T-helper 1 cell treated with Interleukin-12 subunit alpha and Interleukin-12 subunit beta and Interleukin-4 antibody, amounts not matched to agents 30 ng/mL and 1 ng/mL, for 36 hours (primary cell): ENCODE measurements around the gene RBP2. TPM values are rescaled to one million over a fixed set of nuclear protein-coding genes. Genes with fewer than 3 reads are reported as not detected.

Experiments used
- intact Hi-C: fragments of 100-400 bp; cut with micrococcal nuclease; formaldehyde crosslinking; loops from one replicate; pipeline ENCODE4 v1.15.1; 2024
- total RNA-seq: library from RNA; stranded (reverse); gene quantifications from 2 replicates; pipeline ENCODE4 v1.2.3, GENCODE V29; 2022

The RBP2 gene
- not detected in 2 replicates for total RNA-seq

GRCh38 chr3:139476348-139476747 is at the start of gene RBP2:
RBP2 (minus strand) TSS chr3:139476516; CDS start chr3:139476459, 57 bp downstream.
- intact Hi-C loops: no loop called here

DNA sequence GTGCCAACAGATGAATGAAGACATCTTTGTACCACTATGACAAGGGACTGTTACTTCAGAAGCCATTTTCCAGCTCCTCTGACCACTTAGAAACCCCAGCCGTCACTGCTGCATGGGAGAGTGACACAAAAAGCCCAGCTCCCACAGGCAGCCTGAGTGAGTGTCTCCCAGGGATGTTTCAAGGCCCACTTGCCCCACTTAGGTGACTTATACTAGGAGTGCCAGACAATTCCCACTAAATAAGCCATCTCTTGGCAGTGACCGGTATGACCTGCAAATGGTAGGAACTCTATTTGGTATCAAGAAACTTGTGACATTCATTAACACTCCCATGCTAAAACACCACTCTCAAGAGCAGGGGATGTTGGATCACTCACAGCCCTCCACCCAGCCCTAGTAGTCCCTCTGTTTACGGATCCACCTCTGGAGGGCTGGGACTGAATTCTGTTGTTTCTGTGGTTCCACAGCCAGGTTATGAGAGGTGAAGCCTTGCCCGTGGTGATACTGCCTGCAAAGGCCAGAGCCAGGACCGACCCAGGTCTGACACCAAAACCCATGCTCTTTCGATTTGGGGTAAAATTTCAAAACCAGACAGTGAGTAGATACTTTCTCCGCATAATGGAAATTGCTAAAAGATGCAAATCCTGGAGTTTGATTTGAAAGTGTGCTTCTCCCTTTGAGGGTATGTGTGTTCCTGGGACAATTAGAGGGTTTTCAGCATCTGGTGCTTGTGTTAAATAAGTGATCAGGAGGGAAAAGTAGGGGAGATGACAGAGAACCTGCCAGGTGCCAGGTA is 48.7 kb upstream of the RBP2 start:
- intact Hi-C loops: no loop called here

DNA sequence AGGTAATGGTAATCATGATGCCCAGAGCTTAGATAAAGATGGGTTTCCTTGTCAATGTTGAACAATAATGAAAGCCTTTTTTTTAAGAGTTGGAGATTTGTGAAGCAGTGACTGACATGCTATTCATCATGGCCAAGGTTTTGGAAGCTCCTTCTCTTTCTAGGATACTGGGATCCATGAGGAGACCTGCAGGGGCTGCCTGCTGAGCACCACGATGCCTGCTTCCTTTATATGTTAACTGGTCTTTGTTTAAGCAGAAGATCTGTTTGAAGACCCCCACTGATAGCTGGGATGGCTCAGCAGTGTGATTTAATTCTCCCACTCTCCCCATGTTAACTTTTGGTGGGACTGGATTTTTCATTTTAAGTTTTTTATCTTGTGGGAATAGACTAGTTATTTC is 47.4 kb upstream of the RBP2 start:
- intact Hi-C loops: no loop called here

GRCh38 chr3:139523166-139523565 is 46.9 kb upstream of the RBP2 start:
- intact Hi-C loops: no loop called here

DNA sequence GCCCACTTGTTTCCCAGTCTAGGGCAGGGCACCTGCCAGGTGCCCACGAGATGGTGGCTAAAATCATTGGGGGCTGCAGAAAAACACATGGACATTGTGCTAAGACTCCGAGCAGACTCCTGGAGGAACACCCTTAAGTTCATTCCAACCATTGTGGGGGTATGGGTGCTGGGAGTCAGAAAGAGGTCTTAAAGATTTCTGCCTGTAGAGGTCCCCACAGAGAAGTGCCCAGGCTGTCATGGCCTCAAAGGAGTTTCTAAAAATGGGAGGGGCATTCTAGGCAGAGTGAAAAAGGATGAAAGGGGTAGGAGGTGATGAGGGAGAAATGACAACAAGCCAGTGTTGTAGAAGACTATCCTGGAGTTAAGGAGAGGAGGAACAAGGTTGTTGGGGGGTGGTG is 46.1 kb upstream of the RBP2 start:
- intact Hi-C loops: no loop called here

GRCh38 chr3:139521816-139522215 is 45.5 kb upstream of the RBP2 start:
- intact Hi-C loops: no loop called here

DNA sequence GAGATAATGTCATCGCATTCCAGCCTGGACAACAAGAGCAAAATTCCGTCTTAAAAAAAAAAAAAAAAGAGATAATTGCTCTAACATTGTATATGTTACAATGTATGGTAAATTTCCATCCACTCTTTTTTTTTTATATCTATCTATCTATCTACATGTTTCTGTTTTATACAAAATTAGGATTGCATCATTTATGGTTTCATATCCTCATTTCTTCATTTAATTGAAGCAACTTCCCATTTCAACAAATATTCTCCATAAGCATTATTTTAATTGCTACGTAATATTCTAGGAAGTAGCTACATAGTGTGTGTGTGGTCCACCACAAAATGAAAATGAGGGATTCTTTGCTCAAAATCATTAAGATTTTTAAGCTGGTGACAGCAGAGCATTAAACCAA is 44.8 kb upstream of the RBP2 start:
- intact Hi-C loops: no loop called here

GRCh38 chr3:139519998-139520737 is 43.9 kb upstream of the RBP2 start:
- intact Hi-C loops: loop anchor here (1.0 kb wide), 1 partner anchor 93 kb away; no protein-coding TSS in a partner anchor

DNA sequence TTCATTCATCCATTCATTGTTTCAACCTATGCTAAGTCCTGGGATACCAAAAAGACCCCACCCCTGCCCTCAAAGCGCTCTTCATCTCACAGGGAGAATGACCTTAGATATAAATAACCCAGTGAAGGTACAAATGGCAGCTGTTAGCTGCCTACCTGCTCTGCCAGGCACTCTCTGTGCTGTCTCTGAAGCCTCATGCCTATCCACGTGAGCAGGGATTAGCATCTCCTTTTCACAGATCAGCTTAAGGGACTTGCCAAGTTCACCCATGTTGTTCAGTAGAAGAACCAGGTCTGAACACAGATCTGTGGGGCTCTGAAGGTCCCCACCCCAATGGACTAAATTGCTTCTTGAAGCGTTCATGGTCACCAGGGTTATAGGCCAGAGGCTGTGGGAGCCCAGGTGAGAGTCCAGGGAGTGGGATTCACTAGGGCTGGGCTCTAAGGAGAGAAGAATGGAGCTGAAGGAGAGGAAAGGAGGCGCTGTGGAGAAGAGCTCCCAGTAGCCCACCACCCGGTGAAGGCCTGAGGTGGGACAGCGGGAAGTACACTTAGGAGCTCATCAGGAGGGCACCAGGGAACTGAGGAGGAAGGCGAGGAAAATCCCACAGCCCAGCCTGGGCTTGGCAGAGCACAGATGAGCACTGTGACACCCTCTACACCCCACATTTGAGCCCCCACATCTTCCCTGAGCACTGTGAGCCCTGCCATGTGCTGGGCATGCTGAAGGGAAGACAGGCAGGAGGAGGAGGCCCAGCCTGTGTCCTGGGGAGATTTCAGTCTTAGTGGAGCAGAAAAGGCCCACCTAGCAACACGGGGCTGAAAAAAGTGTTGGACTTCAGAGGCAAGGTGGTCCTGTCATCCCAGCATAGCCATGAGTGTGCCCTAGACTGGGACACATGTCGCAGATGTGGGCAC is 42.9 kb upstream of the RBP2 start:
- intact Hi-C loops: no loop called here

DNA sequence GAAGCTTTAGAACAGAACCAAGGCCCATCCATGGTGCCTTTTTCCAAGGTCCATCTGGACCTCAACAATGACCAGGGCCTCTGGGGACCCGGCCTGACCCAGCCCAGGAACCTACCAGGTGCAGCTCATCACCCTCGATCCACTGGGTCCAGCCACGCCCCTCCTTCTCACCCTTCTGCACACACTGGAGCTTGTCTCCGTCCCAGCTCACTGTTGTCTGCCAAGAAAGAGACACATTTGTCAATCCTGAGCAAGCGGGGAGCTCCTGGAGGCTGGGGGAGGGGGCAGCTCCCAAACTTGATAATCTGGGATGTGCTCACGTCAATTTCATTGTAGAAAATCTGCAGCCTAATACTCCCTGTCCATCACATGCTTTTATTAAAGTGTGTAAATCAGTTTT is 42.0 kb upstream of the RBP2 start:
- intact Hi-C loops: no loop called here

- intact Hi-C loops: no loop called here
Measured at GRCh38 chr3:139517321-139518065, 41.2 kb upstream of the RBP2 start.

DNA sequence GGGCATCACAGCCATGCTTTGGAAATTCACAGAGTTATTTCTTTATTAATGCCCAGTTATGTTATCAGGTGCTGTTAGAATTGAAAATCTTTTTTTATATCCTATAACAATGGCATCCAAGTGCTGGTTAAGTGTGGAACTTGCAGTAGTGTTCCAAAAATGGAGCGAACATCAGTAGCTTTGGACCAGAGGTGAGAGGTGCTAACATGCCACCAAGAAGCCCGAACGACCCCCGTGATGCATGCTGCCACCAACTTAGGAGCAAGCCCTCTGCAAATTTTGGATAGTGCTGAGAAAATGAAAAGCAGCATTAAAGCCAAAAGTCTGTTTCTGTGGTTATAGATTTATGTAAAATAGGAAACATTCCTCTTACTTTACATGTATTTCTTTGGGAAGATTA is 38.4 kb upstream of the RBP2 start:
- intact Hi-C loops: no loop called here

DNA sequence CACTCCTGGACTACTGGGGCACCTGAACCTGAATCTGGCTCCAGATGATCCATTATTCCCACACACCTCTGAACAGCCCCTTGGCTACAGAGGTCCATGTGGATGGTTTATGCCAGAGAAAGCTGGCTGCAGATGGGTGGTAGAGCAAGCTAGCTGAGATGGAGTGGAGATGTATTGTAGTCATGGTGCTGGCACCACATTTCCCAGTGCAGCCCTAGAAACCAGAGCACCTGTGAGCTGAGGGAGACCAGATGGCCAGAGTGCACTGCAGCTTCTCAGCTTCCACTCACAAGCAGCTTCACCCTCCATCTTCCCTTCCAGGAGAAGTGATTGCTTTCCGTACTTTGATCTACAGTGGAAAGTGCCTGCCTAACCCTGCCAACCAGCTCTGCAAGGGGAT is 33.3 kb upstream of the RBP2 start:
- intact Hi-C loops: no loop called here

DNA sequence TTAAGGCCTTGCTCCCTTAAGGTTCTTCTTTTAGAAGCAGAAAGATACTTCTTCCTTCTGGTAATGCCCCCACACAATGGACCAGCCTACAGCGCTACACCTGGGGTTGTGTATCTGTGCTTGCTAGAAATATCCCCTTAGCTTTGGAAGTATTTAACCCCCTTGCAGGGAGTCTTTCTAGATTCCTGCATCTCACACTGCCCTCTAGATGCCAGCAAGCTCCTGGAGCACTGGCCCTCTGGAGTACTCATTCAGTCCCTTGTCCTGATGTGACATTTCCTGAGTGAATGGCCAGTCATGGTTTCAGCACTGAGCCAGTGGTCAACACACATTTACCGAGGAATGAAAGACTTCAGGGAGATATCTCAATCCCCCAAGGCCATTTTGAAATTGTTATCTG is 30.4 kb upstream of the RBP2 start:
- intact Hi-C loops: no loop called here

GRCh38 chr3:139505829-139506386 is 29.6 kb upstream of the RBP2 start:
- intact Hi-C loops: no loop called here

- intact Hi-C loops: no loop called here
Measured at GRCh38 chr3:139499536-139499935, 23.2 kb upstream of the RBP2 start.

DNA sequence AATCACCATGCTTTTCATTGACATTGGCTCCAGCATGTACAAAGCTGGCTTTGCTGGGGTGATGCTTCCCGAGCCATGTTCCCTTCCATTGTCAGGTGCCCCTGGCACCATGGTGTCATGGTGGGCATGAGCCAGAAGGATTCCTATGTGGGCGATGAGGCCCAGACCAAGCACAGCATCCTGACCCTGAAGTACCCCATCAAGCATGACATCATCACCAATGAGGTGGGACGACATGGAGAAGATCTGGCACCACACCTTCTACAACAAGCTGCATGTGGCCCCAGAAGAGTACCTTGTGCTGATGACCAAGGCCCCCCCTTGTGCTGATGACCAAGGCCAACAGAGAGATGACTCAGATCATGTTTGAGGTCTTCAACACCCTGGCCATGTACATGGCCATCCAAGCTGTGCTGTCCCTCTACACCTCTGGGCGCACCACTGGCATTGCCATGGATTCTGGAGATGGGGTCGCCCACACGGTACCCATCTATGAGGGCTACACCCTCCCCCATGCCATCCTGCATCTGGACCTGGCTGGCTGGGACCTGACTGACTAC is 17.6 kb upstream of the RBP2 start:
- intact Hi-C loops: no loop called here

DNA sequence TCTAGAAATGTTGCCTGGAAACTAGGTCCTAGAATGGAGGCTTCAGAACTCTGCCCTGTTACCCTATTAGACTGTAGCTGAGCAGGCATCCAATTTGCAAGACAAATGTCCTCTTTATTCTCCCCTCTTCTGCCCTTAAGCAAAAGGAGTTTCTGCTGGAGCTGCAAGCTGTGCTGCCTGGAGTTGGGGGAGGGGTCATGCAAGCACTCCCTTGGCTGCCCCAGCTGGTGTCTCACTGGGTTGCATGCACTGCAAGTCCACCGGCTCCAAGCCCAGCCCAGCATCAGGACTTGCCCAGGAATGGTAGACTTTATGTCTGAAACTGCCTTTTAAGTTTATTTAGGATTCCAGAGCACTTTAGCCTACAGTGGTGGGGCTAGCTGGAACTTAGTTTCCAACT is 15.7 kb upstream of the RBP2 start:
- intact Hi-C loops: no loop called here

DNA sequence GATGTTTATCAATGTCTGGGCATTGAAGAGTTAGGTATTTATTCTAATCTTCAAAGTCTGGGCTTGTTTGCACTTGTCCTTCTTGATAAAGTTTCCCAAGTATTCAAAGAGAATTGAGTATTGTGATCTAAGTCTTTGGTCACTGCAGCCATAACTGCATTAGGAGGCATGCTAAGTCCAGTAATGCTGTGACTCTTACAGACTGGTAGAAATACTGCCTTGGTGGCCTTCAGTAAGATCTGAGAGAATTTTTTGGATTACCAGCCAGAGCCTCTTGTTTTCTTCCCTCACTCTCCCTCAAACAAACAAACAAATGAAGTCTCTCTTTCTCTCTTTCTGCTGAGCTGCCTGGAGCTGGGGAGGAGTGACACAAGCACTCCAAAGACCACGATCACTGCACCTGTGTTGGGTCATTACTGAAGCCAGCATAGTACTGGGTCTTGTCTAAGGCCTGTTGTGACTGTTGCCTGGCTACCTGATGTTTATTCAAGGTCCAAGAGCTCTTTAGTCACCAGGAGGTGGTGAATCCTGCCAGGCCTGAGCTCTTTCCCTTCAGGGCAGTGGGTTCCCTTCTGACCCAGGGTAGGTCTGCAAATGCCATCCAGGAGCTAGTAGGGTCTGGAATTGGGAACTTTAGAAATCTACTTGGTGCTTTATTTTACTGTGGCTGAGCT is 14.8 kb upstream of the RBP2 start:
- intact Hi-C loops: no loop called here

DNA sequence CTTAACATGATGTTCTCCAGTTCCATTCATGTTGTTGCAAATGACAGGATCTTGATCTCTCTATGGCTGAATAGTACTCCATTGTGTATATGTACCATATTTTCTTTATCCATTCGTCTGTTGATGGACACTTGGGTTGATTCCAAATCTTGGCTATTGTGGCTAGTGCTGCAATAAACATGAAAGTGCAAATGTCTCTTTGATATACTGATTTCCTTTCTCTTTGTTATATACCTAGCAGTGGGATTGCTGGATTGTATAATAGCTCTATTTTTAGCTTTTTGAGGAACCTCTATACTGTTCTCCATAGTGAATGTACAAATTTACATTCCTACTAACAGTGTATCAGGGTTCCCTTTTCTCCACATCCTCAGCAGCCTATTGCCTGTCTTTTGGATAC is 5.9 kb upstream of the RBP2 start:
- intact Hi-C loops: no loop called here
